Fibroblast of lung (primary cell): Measurements from ENCODE around the gene SLC15A1.

ENCODE experiments used
- EZH2 ChIP-seq: IDR thresholded peaks from 2 replicates; pipeline ENCODE4 v1.5.1; 2012; ENCODE audit warnings: low read length, control low read depth, mild to moderate bottlenecking; ENCODE audit errors: missing control alignments
- TF ChIP-seq, protein P1 (sequence below), 2 donors: IDR thresholded peaks in 1 of 2; conservative IDR thresholded peaks in 1 of 2; 1 replicate in 1 of 2; 2 replicates in 1 of 2; pipeline ENCODE4 v1.5.1; 2011 to 2012; ENCODE audit warnings: low read length in 2 of 2, control low read depth in 1 of 2, inconsistent platforms in 1 of 2, low read depth in 1 of 2, mild to moderate bottlenecking in 1 of 2

DNA sequence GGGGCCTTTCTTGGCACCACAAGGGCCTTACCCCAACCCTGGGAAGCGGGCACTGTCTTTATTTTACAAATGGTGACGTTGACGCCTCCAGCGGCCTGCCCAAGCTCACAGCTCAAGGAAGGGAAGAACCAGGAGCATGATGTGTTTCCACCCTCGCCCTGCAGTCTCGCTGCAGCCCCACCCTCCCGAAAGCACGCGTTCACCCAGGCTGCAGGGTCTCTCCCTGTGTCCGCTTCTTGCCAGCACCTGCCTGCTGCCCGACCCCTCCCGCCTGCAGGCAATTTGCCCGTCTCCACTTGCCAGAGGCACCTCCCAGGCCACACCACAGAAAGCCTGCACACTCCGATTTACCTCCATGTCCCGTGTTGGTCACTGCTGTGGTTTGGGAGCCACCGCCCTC, 76.6 kb downstream of the SLC15A1 start:
- TF ChIP-seq, protein P1, sequence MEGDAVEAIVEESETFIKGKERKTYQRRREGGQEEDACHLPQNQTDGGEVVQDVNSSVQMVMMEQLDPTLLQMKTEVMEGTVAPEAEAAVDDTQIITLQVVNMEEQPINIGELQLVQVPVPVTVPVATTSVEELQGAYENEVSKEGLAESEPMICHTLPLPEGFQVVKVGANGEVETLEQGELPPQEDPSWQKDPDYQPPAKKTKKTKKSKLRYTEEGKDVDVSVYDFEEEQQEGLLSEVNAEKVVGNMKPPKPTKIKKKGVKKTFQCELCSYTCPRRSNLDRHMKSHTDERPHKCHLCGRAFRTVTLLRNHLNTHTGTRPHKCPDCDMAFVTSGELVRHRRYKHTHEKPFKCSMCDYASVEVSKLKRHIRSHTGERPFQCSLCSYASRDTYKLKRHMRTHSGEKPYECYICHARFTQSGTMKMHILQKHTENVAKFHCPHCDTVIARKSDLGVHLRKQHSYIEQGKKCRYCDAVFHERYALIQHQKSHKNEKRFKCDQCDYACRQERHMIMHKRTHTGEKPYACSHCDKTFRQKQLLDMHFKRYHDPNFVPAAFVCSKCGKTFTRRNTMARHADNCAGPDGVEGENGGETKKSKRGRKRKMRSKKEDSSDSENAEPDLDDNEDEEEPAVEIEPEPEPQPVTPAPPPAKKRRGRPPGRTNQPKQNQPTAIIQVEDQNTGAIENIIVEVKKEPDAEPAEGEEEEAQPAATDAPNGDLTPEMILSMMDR (conservative IDR thresholded peaks at IDR 0.05 in 1 of 2, IDR thresholded peaks at IDR 0.05 in 1 of 2; ENCODE audit: low read depth in 1 of 2, low read length in 2 of 2) = no peak
- no peak for TF ChIP-seq EZH2
